ENCODE data around the gene FAM118A. TPM values are rescaled to one million over a fixed set of nuclear protein-coding genes. Genes with fewer than 3 reads are reported as not detected.
"Not testable (repeated sequence)": the region's sequence is repeated elsewhere in the genome, so short reads cannot be mapped to it uniquely, and the experiment has no call there.

Gene FAM118A
- total RNA-seq, 1 donor from 2014 or later = 59.3 TPM

DNA sequence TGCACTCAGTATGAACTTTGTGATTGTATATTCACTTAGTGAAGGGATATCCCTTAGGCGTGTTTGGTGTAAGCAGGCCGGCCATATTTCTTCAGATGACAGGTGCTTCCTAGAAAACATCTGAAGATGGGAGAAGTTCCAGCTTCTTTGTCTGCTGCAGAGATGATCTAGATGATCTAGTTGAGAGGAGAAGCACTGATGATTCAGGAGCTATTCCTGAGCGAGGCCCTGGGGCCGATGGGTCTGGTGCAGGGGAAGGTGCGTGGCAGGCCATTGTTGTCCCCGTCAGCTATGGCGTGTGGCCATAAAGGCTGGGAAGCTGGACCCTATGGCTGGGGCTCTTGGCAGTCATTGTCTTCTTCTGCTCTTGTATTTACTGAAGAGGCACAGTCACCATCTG is 14.0 kb downstream of the FAM118A start:
- CTCF ChIA-PET = no interaction called here
- no peaks in the 10 kb centered on the region for H3K27me3 Mint-ChIP-seq
- intact Hi-C loops (cut with micrococcal nuclease) = no loop called here
- no peak overlapping the region for H3K4me3 Mint-ChIP-seq
- no peak for DNase-seq
- no peak overlapping the region for H3K27ac Mint-ChIP-seq
- peaks cover 33% of the 10 kb centered on the region for H3K4me1 Mint-ChIP-seq
- TF ChIP-seq, protein P1, sequence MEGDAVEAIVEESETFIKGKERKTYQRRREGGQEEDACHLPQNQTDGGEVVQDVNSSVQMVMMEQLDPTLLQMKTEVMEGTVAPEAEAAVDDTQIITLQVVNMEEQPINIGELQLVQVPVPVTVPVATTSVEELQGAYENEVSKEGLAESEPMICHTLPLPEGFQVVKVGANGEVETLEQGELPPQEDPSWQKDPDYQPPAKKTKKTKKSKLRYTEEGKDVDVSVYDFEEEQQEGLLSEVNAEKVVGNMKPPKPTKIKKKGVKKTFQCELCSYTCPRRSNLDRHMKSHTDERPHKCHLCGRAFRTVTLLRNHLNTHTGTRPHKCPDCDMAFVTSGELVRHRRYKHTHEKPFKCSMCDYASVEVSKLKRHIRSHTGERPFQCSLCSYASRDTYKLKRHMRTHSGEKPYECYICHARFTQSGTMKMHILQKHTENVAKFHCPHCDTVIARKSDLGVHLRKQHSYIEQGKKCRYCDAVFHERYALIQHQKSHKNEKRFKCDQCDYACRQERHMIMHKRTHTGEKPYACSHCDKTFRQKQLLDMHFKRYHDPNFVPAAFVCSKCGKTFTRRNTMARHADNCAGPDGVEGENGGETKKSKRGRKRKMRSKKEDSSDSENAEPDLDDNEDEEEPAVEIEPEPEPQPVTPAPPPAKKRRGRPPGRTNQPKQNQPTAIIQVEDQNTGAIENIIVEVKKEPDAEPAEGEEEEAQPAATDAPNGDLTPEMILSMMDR (IDR thresholded peaks at IDR 0.05) = no peak
- no peaks in the 10 kb centered on the region for H3K9me3 Mint-ChIP-seq
- peaks cover 40% of the 10 kb centered on the region for H3K36me3 Mint-ChIP-seq (ENCODE audit: low read depth)
- POLR2A ChIA-PET = no interaction called here
- ATAC-seq (ENCODE audit: low read depth) = no peak

DNA sequence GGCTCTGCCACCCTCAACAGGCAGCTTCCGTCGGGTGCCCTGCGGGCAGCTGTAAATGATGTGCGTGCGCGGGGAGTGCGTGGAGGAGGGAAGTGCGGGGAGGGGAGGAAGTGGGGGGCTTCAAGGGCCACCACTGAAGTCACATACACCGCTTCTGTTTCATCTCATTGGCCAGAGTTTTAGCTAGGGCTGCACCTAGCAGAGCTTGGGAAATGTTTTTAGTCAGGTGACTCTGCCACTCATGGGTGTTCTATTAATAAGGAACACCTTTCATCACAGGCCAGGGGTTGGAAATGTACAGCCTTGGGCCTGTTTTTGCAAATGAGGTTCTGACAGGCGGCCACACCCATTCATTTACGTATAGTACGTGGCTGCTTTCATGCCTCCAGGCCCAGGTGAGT is 14.6 kb downstream of the FAM118A start:
- Mint-ChIP-seq H3K9me3 (no peaks in the 10 kb centered on the region), H3K36me3 (ENCODE audit: low read depth) (peaks cover 42% of the 10 kb centered on the region), H3K4me3 (no peak overlapping the region), H3K27ac (no peak overlapping the region), H3K4me1 (peaks cover 27% of the 10 kb centered on the region), H3K27me3 (no peaks in the 10 kb centered on the region)
- ChIA-PET CTCF (no interaction called here), POLR2A (no interaction called here)
- DNase-seq = no peak
- intact Hi-C loops (cut with micrococcal nuclease) = no loop called here
- no peak for ATAC-seq (ENCODE audit: low read depth)
- TF ChIP-seq, protein P1 (IDR thresholded peaks at IDR 0.05) = no peak

- peaks cover 68% of the 10 kb centered on the region for H3K36me3 Mint-ChIP-seq (ENCODE audit: low read depth)
- H3K9me3 Mint-ChIP-seq; H3K27ac Mint-ChIP-seq; CTCF ChIA-PET; ATAC-seq (ENCODE audit: low read depth); H3K27me3 Mint-ChIP-seq; intact Hi-C loops (cut with micrococcal nuclease); H3K4me3 Mint-ChIP-seq; POLR2A ChIA-PET; DNase-seq; H3K4me1 Mint-ChIP-seq: not testable (repeated sequence)
Observed at GRCh38 chr22:45328261-45328660, 18.5 kb downstream of the FAM118A start.

DNA sequence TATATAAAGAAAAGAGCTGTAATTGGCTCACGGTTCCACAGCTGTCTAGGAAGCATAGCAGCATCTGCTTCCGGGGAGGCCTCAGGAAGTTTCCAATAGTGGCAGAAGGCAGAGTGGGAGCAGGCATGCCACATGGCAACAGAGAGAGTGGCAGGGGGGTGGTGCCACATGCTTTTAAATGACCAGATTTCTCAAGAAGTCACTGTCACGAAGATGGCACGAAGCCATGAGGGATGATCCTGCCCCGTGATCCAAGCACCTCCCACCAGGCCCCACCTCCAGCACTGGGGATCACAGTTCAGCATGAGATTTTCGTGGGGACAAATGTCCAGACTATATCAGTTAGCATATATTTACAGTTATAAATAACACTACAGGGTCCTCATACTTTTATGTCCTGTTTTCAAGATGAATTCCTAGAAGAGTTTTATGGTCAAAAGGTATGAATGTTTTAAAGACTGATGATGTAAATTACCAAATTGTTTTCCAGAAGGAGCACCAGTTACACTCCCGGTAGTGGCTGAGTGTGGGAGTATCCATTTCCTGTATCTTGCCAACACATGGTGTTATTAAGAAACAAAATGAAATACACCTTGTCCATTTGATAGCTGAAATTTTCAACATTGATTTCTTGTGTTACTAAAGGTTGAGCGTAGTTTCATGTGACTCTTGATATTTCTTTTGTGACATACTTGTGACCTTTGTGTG is 19.2 kb downstream of the FAM118A start:
- Mint-ChIP-seq H3K36me3 (ENCODE audit: low read depth) (peaks cover 65% of the 10 kb centered on the region), H3K27me3 (no peaks in the 10 kb centered on the region), H3K27ac (no peak overlapping the region), H3K9me3 (no peaks in the 10 kb centered on the region), H3K4me1 (peaks cover under 1% of the 10 kb centered on the region), H3K4me3 (no peak overlapping the region)
- ChIA-PET CTCF (no interaction called here), POLR2A (no interaction called here)
- no peak for DNase-seq
- no peak for ATAC-seq (ENCODE audit: low read depth)
- intact Hi-C loops (cut with micrococcal nuclease) = no loop called here
- TF ChIP-seq, protein P1 (IDR thresholded peaks at IDR 0.05) = no peak

DNA sequence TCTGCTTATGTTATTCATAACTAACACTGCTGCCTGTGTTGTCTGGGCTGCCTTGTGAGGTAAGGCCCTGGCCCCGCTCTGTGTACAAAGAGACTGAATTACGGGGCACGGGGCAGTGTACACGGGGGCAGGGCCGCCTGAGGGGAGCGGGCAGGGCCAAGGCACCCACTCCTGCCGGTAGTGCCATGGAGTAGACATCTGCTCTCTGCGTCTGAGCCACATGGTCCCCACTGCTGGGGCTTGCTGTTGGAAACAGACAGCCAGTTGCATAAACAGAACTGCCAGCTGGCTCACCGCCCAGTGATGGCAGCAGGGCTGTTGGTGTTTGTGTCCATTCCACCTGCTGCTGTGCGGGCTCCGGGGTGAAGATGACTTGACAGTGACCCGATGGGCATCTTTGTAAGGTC is 19.8 kb downstream of the FAM118A start:
- Mint-ChIP-seq H3K27me3 (no peaks in the 10 kb centered on the region), H3K36me3 (ENCODE audit: low read depth) (peaks cover 65% of the 10 kb centered on the region), H3K27ac (no peak overlapping the region), H3K4me3 (no peak overlapping the region), H3K9me3 (no peaks in the 10 kb centered on the region), H3K4me1 (no peaks in the 10 kb centered on the region)
- ATAC-seq (ENCODE audit: low read depth) = no peak
- no peak for DNase-seq
- ChIA-PET CTCF (no interaction called here), POLR2A (no interaction called here)
- TF ChIP-seq, protein P1 (IDR thresholded peaks at IDR 0.05) = no peak
- intact Hi-C loops (cut with micrococcal nuclease) = no loop called here

DNA sequence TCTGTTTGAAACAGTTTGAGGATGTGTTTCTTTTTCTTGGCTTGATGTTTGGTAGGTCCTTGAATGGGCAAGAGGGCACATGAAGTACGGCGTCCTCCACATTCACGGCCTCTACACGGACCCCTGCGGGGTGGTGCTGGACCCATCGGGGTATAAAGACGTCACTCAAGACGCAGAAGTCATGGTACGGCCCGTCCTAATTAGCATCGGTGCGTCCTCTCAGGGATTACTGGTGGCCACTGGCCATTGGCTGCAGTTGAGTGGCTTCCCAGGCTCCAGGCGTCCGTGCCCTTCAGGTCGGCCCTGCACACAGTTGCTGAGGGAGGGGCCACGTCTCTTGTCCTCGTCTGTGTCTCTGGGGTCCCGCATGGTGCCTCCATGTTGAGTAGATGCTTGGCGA is 20.8 kb downstream of the FAM118A start:
- Mint-ChIP-seq H3K27ac (no peak overlapping the region), H3K27me3 (no peaks in the 10 kb centered on the region), H3K4me1 (no peaks in the 10 kb centered on the region), H3K36me3 (ENCODE audit: low read depth) (peaks cover 67% of the 10 kb centered on the region), H3K9me3 (no peaks in the 10 kb centered on the region), H3K4me3 (no peak overlapping the region)
- intact Hi-C loops (cut with micrococcal nuclease) = no loop called here
- CTCF ChIA-PET = no interaction called here
- POLR2A ChIA-PET = no interaction called here
- DNase-seq (no peak), ATAC-seq (ENCODE audit: low read depth) (no peak)
- TF ChIP-seq, protein P1 (IDR thresholded peaks at IDR 0.05) = no peak
